ENCODE results near the gene NRIP3. TPM values are rescaled to one million over a fixed set of nuclear protein-coding genes. Genes with fewer than 3 reads are reported as not detected.
A peak's percentile ranks its signal among the peaks of the same experiment; 100 is the strongest.
"Not testable (repeated sequence)": the region's sequence is repeated elsewhere in the genome, so short reads cannot be mapped to it uniquely, and the experiment has no call there.

The NRIP3 gene
- polyA plus RNA-seq, 1 donor: 0.87 TPM

DNA sequence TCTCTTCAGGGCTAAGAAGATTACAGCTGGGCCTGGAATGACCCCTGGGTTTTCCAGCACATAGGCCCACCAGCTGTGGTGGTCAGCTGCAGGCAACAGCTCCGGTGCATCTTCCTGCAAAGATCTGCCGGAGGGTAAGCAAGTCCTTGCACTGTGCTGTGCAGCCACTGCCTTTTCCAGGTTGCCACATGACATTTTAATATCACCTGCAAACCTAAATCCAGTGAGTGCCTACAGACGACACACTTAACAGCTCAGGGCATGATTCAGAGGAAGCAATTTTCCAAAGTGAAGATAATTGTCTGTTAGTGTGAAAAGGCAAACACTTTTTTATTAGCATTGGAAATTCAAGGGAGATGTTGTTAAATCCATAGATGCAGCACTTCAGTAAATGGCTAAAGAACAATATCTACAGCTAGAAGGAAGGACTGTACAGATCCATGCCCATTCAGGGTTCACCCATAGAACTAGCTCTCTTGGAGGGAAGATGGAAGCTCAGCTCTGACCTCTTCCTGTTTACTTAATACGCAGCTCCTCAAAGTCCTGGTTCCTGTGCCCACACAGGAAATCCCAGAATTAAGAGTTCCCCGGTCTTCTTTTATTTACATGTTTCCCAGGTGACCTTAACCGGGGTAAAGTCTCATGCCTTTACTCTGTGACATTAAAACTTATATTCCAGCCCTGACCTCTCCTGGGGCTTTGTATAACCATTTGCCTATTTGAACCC lies 13.3 kb upstream of the NRIP3 start:
- no peak for DNase-seq (ENCODE audit: low read depth)

DNA sequence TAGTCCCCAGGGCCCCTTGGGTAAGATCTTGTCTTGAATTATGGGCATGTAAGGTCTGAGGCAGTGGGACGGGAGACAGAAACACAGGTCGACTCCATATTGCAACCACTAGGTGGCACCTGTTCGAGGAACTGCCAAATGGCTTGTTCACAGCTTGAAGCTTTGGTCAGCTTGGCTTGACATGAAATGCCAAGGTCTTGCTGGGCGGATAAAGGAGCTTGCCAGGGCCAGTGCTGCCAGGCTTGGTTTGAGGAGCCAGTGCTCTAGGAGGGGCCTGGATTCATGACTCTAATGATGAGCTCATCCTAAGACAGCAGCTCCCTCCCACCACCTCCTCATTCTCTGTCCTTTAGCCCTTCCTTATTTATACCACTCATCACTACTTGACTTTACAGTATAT lies 11.9 kb upstream of the NRIP3 start:
- DNase-seq (ENCODE audit: low read depth): peak; percentile 62

DNA sequence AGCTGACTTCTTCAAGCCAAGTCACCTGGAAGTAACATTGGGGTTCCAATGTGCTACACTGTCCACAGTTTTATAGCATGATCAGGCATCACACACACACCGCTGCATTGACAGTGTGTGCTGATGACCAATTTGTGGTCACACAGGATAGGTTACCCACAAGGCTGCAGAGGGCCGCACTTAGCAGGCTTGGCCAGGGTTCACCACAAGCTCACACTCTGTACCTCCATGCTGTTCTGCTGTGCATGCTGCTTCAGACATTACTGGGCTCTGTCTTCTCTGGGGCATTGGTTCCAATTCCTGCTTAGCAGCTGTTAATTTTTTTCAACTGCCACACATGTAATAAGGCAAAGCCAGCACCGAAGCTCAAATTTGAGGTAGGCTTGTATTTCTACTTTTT lies 11.0 kb upstream of the NRIP3 start:
- no peak for DNase-seq (ENCODE audit: low read depth)

DNA sequence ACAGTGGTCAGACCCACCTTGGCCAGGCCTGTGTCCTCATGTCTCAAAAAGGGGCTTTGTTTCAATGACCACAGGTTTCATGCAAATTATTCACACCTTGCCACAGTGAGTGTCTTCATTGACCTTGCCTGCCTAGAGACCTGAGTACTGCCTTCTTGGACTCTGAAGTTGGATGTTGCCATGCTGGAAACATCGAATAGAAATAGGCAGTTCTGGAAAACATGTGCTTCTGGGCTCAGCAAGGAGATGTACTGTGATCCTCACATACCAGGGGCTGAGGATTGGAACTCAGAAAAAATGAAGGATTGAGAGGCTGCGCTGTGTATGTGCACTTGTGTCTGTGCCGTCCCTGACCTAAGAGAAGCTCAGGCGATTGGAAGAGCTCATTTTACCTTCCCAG lies 9.6 kb upstream of the NRIP3 start:
- DNase-seq (ENCODE audit: low read depth): no peak

DNA sequence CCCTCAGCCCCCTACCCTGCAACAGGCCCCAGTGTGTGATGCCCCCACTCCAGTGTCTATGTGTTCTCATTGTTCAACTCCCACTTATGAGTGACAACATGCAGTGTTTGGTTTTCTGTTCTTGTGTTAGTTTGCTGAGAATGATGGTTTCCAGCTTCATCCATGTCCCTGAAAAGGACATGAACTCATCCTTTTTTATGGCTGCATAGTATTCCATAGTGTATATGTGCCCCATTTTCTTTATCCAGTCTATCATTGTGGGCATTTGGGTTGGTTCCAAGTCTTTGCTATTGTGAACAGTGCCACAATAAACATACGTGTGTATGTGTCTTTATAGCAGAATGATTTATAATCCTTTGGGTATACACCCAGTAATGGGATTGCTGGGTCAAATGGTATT lies 5.7 kb upstream of the NRIP3 start:
- not testable (repeated sequence) for DNase-seq (ENCODE audit: low read depth)

DNA sequence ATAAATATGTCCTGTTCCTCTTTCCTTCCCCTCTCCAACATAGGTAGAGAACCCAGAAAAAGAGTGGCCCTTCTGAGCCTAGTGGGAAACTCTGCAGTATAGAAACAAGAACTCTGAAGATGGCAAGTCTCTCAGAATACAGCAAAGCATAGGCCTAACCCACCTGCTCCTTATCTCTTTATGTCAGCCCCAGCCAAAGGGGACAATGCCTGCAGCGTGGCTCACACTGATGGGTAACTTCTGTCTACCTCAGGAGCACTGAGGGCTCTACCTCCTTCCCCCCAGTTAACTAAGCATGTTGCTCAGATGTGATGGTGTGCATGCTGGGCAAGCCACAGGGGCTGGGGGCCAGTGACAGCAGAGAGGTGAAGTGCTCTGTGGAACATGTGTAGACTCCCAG lies 4.9 kb upstream of the NRIP3 start:
- no peak for DNase-seq (ENCODE audit: low read depth)

DNA sequence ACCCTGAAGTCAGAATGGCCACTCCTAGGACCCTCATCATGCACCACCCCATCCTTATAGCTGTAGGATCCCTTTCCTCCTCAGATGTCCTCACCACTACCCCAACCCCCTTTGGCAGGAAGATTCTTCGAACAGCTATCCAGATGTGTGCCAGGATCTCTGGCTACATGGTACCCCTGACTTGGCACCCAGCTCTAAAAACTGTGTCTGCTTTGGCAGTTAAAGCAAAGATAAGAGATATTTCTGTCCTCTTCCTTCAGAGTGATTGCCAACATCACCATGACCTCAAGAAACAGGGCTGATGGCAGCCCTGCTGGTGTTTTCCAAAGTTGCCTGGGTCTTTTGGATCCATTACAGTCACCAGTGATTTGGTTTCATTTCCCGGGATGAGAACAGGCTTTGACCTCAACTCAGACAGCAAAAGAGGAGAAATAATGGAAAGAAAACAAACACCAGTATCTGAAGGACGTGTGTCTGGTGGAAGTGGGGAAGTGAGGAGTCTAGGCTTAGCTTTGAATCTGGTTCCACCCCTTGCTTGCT lies 4.3 kb upstream of the NRIP3 start:
- DNase-seq (ENCODE audit: low read depth): no peak

DNA sequence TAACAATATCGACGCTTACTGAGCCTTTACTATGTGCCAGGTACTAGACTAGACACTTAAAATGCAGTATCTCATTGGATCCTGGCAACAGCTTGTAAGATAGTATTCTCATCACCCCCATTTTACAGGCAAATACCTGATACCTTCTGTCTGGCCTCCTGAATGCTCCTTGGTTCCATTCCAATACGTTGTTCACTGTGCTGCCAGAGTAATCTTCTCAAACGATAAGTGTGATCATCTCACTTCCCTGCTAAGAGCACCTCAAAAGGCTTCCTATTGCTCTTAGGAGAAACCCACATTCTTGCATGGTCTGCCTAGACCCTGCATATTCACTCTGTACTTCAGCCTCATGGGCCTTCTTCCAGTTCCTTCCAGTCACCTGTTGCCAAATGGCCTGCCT lies 1.3 kb upstream of the NRIP3 start:
- DNase-seq (ENCODE audit: low read depth): no peak

DNA sequence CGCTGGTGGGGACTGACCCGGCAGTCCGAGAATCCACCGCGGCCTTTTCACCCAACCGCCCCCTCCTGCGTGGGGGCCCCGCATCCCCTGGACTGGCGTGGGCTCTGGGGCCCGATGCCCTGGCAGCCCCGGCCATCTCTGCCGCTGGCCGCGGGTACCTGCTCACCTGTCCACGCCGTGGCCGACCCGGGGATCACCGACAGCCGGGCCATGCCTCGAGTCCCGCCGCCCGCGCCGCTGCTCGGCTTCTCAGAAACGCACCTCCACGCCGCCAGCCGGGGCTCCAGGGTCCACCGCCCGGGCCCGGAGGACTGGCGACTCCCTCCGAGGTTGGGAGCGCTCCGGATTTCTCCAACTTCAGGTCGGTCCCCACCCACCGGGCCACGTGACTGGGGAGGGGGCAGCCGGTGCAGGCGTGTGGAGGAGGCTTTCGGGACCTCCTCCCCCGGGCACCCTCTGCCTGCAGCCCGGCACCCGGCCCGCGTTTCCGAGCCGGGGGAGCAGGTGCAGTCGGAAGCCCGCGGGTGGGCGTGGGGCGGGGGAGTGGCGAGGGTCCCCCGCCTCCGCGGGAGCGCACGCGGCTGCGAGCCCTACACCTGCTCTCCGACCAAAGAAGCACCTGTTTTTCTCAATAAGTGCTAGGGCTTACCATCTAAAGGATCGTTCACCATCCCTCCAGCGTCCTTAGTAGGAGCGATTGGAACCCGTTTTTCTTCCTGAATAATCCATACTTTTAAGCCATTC lies 554 bp upstream of the NRIP3 start:
- no peak for DNase-seq (ENCODE audit: low read depth)

DNA sequence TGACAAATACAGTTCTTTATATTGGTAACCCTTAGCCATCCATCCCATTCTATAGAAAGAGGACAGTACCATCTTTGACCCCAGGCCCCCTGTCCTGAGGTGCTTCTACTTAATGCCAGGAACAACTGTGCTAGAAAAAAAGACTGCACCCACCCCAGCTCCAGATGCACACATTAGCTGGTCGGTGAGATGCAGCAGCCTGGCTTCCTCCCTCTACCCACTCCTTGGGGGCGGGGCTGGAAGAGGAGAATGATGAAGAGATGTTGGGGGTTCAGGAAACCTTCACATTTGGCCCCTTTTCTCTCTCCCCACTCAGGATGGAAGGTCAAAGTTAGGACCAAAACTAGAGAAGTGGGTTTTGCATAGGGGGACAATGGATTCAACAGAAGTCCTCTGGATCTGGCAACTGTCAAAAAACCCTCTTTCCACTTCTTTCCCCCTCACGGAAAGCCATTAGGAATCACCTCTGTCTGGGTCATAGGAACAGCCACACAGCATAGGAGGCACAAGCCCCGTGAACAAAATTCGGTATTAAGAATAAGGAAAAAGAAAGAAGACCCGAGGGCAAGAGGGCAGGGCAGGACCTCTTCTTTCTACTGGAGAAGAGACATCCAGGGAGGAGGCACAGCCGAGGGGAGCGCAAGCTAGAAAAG lies 755 bp downstream of the NRIP3 start:
- no peak for DNase-seq (ENCODE audit: low read depth)

DNA sequence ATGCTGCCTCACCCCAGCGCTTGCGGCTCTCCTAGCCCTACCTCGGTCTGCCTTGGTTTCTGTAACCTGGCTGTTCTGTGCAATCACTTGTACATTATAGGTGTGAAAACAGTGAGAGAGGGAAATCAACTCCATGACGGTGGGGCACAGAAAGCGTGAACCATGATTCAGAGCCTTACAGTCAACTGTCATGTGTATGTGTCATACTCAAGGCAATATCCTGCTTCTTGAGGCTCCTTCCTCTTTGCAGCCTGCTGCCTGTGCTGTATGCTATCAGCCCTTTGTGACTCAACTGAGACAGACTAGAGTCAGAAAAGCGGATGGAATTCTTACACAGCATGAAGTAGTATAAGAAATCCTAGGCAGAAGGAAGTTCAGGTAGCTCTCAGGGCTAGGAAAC lies 2.1 kb downstream of the NRIP3 start:
- DNase-seq (ENCODE audit: low read depth): no peak

DNA sequence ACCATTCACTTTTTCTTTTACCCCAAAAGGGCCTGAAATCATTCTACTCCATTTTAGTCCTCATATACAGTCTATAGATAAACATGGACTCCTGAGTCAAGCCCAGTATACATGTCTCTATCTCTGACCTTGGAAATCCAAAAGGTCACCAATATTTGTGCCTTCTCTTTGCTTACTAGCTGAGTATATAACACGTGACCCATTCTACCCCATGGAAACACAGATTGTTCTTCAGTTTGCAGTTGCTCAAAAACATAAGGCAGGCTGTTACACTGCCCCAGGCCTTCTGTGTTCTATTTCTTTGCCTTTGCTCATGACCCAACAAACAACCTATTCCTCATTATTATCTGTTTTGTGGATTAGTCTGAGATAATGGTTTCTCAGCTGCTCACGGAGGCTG lies 5.8 kb downstream of the NRIP3 start:
- no peak for DNase-seq (ENCODE audit: low read depth)

DNA sequence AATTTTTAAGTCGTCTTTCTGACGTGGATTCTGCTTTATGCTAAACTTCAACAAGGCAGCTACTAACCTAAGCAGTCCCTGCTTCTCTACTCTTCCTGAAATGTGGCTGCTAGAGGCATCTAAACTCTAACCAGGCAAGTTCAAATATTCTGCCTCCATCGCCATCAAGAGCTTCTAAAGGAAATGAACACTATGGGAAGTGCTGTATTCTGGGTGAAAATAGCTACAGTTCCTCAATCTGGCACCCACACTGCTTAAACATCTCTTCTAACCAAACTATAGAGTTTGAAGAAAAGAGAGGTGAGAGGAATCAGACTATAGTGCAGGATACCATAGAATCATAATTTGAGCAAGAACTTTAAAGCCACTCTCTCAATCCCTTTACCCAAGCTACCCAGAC lies 6.3 kb downstream of the NRIP3 start:
- no peak for DNase-seq (ENCODE audit: low read depth)

DNA sequence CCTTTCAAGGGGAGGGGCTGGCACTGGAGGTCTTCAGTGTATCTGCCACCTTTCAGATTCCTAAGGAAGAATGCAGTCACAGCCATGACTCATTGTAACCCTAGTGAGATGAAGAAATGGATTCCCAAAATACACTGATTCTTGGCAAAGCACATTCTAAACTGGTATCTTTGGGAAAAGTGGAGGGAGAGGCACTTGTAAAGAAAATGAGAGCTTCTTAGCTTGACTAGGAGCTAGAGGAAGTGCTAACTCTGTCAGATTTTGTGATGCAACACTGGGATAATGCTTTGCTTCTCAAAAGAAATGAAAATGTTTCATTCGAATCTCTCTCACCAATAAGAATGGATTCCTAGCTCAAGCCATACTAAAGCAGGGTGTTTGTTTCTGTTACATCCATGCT lies 14.3 kb downstream of the NRIP3 start:
- DNase-seq (ENCODE audit: low read depth): no peak

DNA sequence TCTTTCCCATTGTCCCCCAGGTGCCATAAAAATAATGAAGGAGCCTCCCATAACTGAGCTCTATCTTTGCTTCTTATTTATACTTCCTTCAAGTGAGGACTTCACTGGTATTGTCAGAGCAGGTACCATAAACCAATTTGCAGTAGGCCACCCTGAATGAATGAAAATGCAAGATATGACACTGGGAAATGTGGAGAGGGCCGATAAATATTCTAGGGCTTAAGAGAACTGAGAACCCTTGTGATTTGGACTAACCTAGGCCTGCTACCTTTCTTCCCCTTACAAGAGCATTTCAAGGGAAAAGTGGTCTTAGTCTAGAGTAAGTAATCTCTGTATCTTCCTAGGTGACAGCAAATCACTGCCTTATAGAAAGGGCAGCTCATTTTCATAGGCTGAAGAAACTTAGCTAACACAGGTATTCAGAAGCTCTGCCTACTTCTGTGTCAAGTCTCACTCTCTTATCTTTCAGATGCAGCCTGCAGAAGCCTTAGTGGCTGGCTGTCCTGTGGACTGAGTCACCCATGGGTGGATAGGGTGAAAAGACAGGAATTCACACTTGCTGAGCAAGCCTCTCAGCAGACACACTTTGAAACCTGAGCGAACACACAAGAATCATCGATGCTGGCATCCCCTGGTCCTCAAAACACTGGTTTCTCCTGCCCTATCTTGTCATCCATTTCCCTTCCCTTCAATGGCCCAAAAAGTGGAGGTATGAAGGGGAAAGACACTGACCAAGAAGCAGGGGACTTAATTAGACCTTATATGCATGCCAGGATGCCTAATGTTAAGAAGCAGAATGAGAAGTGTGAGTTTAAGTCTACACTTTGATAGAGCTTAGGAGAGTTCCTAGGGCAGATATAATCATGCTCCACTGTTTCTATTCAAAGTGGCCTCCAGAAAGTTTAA lies 15.2 kb downstream of the NRIP3 start:
- no peak for DNase-seq (ENCODE audit: low read depth)

DNA sequence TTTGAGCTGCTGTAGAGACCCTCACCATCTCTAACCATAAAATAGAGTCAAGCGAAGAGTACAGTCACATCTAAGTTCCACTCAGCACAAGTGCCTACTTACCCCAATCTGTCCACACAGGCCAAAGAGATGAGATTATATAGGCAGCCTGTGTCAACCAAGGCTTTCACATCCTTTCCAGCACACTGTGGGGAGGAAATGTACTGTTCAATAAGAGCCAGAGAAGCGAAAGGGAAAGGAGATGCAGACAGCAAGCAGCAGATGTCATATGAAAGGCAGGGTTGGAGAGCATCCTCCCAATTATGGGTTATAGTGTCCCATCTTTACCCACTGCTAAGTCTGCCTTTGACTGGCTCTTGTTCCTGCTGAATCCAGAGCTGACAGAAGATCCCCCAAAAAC lies 16.4 kb downstream of the NRIP3 start:
- DNase-seq (ENCODE audit: low read depth): no peak

DNA sequence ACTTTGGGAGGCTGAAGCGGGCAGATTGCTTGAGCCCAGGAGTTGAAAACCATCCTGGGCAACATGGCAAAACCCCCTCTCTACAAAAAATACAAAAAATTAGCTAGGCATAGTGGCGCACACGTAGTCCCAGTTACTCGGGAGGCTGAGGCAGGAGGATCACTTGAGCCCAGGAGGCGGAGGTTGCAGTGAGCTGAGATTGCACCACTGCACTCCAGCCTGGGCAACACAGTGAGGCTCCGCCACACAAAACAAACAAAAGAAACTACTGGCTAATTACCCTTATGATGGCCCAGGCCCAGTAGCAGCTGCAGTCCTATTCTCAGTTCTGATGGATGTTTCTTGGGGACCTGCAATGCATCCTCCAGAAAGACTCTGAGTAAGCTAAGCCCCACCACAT lies 17.0 kb downstream of the NRIP3 start:
- DNase-seq (ENCODE audit: low read depth): not testable (repeated sequence)

DNA sequence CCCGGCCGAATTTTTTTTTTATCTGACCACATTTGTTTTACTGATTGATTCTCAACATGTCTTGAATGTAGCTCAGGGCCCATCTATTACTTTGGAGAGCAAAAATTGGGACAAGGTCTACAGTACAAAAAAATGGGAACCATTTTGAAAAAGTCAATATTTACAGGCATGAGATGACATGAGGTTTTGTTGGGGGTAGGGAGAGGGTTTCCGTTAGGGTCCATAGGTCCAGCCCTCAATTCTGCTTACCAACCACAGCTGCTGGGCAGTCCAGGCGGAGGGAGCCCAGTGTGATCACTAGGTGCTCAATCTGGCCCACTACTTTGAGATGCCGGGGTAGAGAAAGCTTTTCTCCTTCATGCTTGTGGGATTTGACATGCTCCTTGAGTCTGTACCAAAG lies 18.3 kb downstream of the NRIP3 start:
- DNase-seq (ENCODE audit: low read depth): no peak

DNA sequence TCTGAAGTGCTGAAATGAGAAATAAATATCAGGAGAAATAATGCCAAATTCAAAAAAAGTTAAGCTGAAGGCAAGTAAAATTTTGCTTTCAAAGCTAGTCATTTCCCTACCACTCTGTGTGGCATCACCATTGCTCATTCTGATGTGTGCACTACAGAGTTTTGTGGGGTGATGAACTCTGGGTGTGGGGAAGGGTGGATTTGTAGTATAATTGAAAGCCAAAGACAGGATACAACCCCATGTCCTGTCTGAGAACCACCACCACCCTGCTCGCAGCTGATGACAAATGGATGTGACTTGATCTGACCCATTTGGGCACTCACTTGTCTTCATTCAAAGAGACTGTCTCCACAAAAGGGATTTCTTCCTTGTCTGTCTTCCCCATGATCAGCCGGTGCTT lies 20.2 kb downstream of the NRIP3 start:
- DNase-seq (ENCODE audit: low read depth): no peak

DNA sequence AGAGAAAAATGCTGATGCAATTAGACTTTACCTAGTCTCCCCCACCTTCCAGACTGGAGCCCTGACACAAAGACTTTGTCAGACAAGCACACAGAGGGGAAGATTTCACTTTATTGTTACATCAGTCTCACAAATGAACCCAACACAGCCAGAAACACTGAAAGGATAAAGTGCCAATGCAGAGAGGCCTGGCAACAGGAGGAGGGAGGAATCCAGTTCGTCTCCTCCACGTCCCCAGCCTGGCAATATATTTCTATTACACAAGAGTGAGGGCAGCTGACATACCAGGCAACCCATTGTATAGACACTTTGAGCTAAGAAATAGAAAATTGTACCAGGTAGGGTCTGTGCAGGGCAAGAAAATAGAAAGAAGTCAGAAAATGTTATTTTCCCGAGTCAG lies 23.3 kb downstream of the NRIP3 start:
- no peak for DNase-seq (ENCODE audit: low read depth)

DNA sequence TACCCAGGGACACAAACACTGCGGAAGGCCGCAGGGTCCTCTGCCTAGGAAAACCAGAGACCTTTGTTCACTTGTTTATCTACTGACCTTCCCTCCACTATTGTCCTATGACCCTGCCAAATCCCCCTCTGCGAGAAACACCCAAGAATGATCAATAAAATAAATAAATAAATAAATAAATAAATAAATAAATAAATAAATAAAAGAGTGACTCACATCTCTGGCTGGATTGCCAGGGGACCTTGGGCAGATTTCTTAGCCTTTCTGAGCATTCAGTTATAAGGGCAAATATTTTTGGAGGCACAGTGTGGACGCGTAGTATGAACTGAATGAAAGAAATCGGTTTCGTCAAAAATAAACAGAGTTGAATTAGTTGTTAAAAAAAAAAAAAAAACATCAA lies 24.4 kb downstream of the NRIP3 start:
- DNase-seq (ENCODE audit: low read depth): not testable (repeated sequence)

DNA sequence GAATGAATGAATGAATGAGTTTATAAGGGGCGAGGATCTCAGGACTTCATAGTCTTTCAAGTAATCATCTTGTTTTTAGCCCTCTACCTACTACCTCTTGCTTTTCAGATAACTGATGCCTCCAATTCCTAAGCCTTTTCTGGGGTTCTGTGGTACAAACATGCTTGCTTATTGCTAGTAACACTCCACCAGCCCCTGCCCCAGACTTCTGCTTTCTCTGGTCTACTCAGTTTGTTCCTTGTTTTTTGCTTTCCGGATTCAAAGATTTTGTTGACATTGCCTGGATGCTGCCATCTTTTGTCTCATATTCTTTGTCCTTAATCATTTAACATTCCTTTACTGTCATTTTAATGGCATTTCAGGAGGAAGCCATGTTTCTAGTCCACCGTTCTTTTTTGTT lies 30.7 kb downstream of the NRIP3 start:
- DNase-seq (ENCODE audit: low read depth): no peak
